HepG2 (cell line): ENCODE results near the gene KIF6. TPM values are rescaled to one million over a fixed set of nuclear protein-coding genes. Genes with fewer than 3 reads are reported as not detected.

Experiments
- ATAC-seq: fragments of 200-7000 bp; cut with Tn5 transposase; 3 replicates; pipeline ENCODE4 v1.9.1; 2020; ENCODE audit warnings: mild to moderate bottlenecking, moderate library complexity
- BruUV-seq: library from RNA; stranded (reverse); fragments of 400-500 nt; replicated peaks from 2 replicates; lab custom pipeline; 2021; lab: Mats Ljungman, UMichigan
- CTCF ChIA-PET: fragments of 300-600 bp; formaldehyde crosslinking; extraction: SDS; loops from one replicate; lab custom pipeline; 2021; ENCODE audit warnings: low total read pairs, inconsistent platforms, low intra/inter-chr PET ratio; lab: Yijun Ruan, JAX
- POLR2A ChIA-PET: fragments of 350-600 bp; sonication (Branson Sonifier 250); formaldehyde crosslinking; loops from one replicate; lab custom pipeline; 2020; ENCODE audit warnings: antibody characterized with exemption, inconsistent platforms; lab: Yijun Ruan, JAX
- DNase-seq: peaks from one replicate; pipeline ENCODE4 v3.0.0-alpha.2; 2015; ENCODE audit warnings: low spot score
- FAIRE-seq: peaks from 3 replicates; lab custom pipeline; 2011; peaks lifted over from hg19 to GRCh38; lab: Jason Lieb, UNC
- H2AFZ ChIP-seq: one replicate; pipeline ENCODE4 v1.6.1; 2011; ENCODE audit warnings: low read length, inconsistent platforms
- H3K27ac ChIP-seq: fragments of 300-600 bp; 3 replicates; pipeline ENCODE4 v1.8.0; 2011; ENCODE audit warnings: mixed run types, mild to moderate bottlenecking, mixed read lengths, low read length, inconsistent platforms; ENCODE audit not compliant: insufficient read depth; ENCODE audit errors: extremely low read length
- H3K27me3 ChIP-seq, 2 experiments: fragments of 200-600 bp in 1 of 2; 2 replicates in 1 of 2; 3 replicates in 1 of 2; pipeline versions ENCODE4 v1.6.0 to v1.8.0; 2011; ENCODE audit warnings: low read length in 2 of 2, mild to moderate bottlenecking in 2 of 2, moderate library complexity in 2 of 2, inconsistent platforms in 1 of 2; ENCODE audit not compliant: insufficient read depth in 2 of 2, control insufficient read depth in 1 of 2
- H3K36me3 ChIP-seq, 2 experiments: fragments of 200-600 bp in 1 of 2; replicated peaks in 1 of 2; 2 replicates in 1 of 2; 3 replicates in 1 of 2; pipeline versions ENCODE4 v1.5.1 to v1.8.0; 2011; ENCODE audit warnings: low read length in 2 of 2, inconsistent platforms in 1 of 2; ENCODE audit not compliant: insufficient read depth in 2 of 2, control insufficient read depth in 1 of 2
- H3K4me1 ChIP-seq: 2 replicates; pipeline ENCODE4 v1.5.1; 2012; ENCODE audit warnings: low read length, inconsistent platforms; ENCODE audit not compliant: insufficient read depth
- H3K4me2 ChIP-seq: 2 replicates; pipeline ENCODE4 v1.6.0; 2011; ENCODE audit warnings: low read depth, low read length, inconsistent platforms
- H3K4me3 ChIP-seq, 3 experiments: fragments of 200-600 bp in 1 of 3; sonication (generic), shearing (Covaris generic) in 1 of 3; replicated peaks in 1 of 3; 2 replicates each; pipeline ENCODE4 v1.5.1; 2011 to 2016; ENCODE audit warnings: low read length in 3 of 3, inconsistent platforms in 2 of 3, low read depth in 2 of 3, mild to moderate bottlenecking in 2 of 3, control low read depth in 1 of 3, mixed read lengths in 1 of 3; ENCODE audit not compliant: insufficient read depth in 1 of 3
- H3K79me2 ChIP-seq: one replicate; pipeline ENCODE4 v1.6.1; 2011; ENCODE audit warnings: low read length, inconsistent platforms; ENCODE audit not compliant: insufficient read depth
- H3K9ac ChIP-seq: 2 replicates; pipeline ENCODE4 v1.6.0; 2011; ENCODE audit warnings: mild to moderate bottlenecking, low read depth, low read length, inconsistent platforms; ENCODE audit not compliant: insufficient read depth
- H3K9me3 ChIP-seq: 2 replicates; pipeline ENCODE4 v1.5.1; 2012; ENCODE audit warnings: mild to moderate bottlenecking, low read length
- H4K20me1 ChIP-seq: 2 replicates; pipeline ENCODE4 v1.6.0; 2011; ENCODE audit warnings: inconsistent platforms, mild to moderate bottlenecking, low read length, moderate library complexity; ENCODE audit not compliant: insufficient read depth
- EED ChIP-seq: sonication (generic); formaldehyde crosslinking; IDR thresholded peaks from 2 replicates; pipeline ENCODE4 v1.5.0; 2020; ENCODE audit warnings: mild to moderate bottlenecking, missing genetic modification reagents
- FOXC1 ChIP-seq: sonication (generic); formaldehyde crosslinking; IDR thresholded peaks from 2 replicates; pipeline ENCODE4 v1.8.0; 2022; ENCODE audit warnings: mild to moderate bottlenecking, missing genetic modification reagents, borderline replicate concordance
- MIER2 ChIP-seq: IDR thresholded peaks from 2 replicates; pipeline ENCODE4 v1.6.1; 2016; ENCODE audit warnings: missing biosample characterization, missing genetic modification reagents
- SYNCRIP ChIP-seq: fragments of 200-400 bp; formaldehyde crosslinking; IDR thresholded peaks from 2 replicates; pipeline ENCODE4 v1.6.1; 2018; ENCODE audit warnings: mild to moderate bottlenecking, low read depth, low read length; ENCODE audit not compliant: insufficient read depth
- WIZ ChIP-seq: sonication (generic); formaldehyde crosslinking; IDR thresholded peaks from 2 replicates; pipeline ENCODE4 v1.5.1; 2020; ENCODE audit warnings: mild to moderate bottlenecking, missing genetic modification reagents
- ZKSCAN8 ChIP-seq: IDR thresholded peaks from 2 replicates; pipeline ENCODE4 v1.6.1; 2016; ENCODE audit warnings: borderline replicate concordance, missing genetic modification reagents, missing compliant biosample characterization
- ZNF709 ChIP-seq: sonication (generic); formaldehyde crosslinking; IDR thresholded peaks from 2 replicates; pipeline ENCODE4 v1.5.0; 2020; ENCODE audit warnings: mild to moderate bottlenecking, missing genetic modification reagents
- WGBS: methylation state at CpG from one replicate; pipeline ENCODE4 v1.1.6; 2017; ENCODE audit warnings: low lambda C conversion rate; 5-methylcytosine and 5-hydroxymethylcytosine counted together
- in situ Hi-C: cut with HindIII; loops from 2 replicates; pipeline ENCODE4 v1.10.0; 2017; ENCODE audit warnings: low pct_unique_long_range_greater_than_20kb; ENCODE audit not compliant: extremely low pct_ligation_motif_present
- intact Hi-C: fragments of 100-400 bp; cut with micrococcal nuclease; formaldehyde crosslinking; loops from one replicate; pipeline ENCODE4 v1.10.0; 2022; ENCODE audit not compliant: unreplicated experiment
- polyA plus RNA-seq, 8 experiments: library from polyadenylated mRNA; depleted of rRNA in 3 of 8; stranded (reverse) in 7 of 8; unstranded in 1 of 8; fragments of >200 nt; fragmentation: Illumina TruSeq in 4 of 8; extraction: Trizol in 4 of 8; gene quantifications; 2 replicates each; pipeline versions ENCODE4 v1.2.1 to v1.2.3, GENCODE V29; 2011 to 2016; ENCODE audit warnings: low read depth in 4 of 8, missing spikeins in 1 of 8, mixed read lengths in 1 of 8; ENCODE audit not compliant: insufficient read depth in 1 of 8
- total RNA-seq, 5 experiments: library from RNA; depleted of rRNA; stranded (reverse); fragments of >200 nt; fragmentation: Illumina TruSeq; extraction: Trizol; gene quantifications; 2 replicates each; pipeline ENCODE4 v1.2.3, GENCODE V29; 2016; ENCODE audit warnings: low read depth in 1 of 5
- TF ChIP-seq, protein P1 (sequence below): sonication (generic); formaldehyde crosslinking; IDR thresholded peaks from 2 replicates; pipeline ENCODE4 v1.8.1; 2023; ENCODE audit warnings: mild to moderate bottlenecking, missing genetic modification reagents, borderline replicate concordance
- TF ChIP-seq, protein P2 (sequence below): IDR thresholded peaks from 2 replicates; pipeline ENCODE4 v1.6.1; 2016; ENCODE audit warnings: control low read depth
- TF ChIP-seq, protein P3 (sequence below): sonication (generic); formaldehyde crosslinking; IDR thresholded peaks from 2 replicates; pipeline ENCODE4 v1.4.0; 2020; ENCODE audit warnings: missing genetic modification reagents
- TF ChIP-seq, protein P4 (sequence below): sonication (generic); formaldehyde crosslinking; IDR thresholded peaks from 2 replicates; pipeline ENCODE4 v1.8.1; 2023; ENCODE audit warnings: missing genetic modification reagents, mild to moderate bottlenecking, borderline replicate concordance
- TF ChIP-seq, protein P5 (sequence below): sonication (generic); formaldehyde crosslinking; IDR thresholded peaks from 2 replicates; pipeline ENCODE4 v1.9.0; 2021; ENCODE audit warnings: mild to moderate bottlenecking, missing genetic modification reagents
- TF ChIP-seq, protein P6 (sequence below): sonication (generic); formaldehyde crosslinking; IDR thresholded peaks from 2 replicates; pipeline ENCODE4 v1.4.0; 2020; ENCODE audit warnings: missing genetic modification reagents

Gene KIF6
- total and polyA plus RNA-seq, 2 of the 13 experiments (the other 11 are each of a cell fraction or from before 2014, with no cell fraction given), result 0.04 to 0.27 TPM

DNA sequence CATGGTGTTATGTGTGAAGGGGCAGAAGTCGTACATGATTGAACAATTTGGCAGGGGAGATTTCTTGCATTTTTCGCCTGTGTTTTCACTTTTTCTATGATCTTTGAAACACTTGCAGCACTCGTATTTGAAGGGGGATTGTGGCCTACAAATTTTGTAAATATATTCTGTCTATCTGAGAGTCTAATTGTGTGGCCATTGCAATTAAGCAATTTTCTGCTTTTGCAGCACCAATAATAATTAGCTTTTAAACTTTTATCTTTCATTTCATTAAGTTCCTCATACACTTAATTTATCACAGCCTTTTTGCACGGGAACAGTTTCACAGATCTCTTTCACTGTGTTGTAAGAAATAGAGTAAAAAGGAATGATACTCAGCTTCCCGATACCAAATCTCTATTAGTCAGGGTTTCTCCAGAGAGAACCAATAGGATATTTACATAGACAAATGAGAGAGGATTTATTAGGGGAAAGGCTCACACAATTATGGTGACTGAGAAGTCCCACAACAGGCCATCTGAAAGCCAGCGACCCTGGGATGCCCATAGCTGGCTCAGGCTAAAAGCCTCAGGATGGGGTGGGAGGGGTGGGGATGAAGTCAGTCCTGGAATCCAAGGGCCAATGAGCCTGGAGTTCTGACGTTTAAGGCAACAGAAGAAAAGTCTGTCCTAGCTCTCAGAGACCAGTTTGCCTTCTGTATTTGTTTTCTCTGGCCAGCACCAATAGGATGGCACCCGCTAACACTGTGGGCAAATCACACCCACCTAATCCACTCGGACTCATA is 58.3 kb downstream of the KIF6 start:
- in situ Hi-C loops, result no loop called here
- H3K9ac ChIP-seq, result no peak overlapping the region
- ChIA-PET POLR2A (no interaction called here), CTCF (no interaction called here)
- peaks cover 26% of the 10 kb centered on the region for H3K4me1 ChIP-seq
- no peaks in the 10 kb centered on the region for H3K79me2 ChIP-seq
- H3K9me3 ChIP-seq, result no peaks in the 10 kb centered on the region
- no peak overlapping the region for H3K27ac ChIP-seq
- H4K20me1 ChIP-seq, result no peaks in the 10 kb centered on the region
- no peak overlapping the region for H3K4me2 ChIP-seq
- intact Hi-C loops, result no loop called here
- DNase-seq (no peak), FAIRE-seq (no peak), ATAC-seq (no peak)
- H3K36me3 ChIP-seq, result no peaks in the 10 kb centered on the region
- H2AFZ ChIP-seq, result no peak overlapping the region
- H3K4me3 ChIP-seq, result no peak overlapping the region
- 22% methylated on average over 9 of the region's 9 CpGs for WGBS
- H3K27me3 ChIP-seq, result no peaks in the 10 kb centered on the region
- BruUV-seq, result no TSS peak
- TF ChIP-seq ZKSCAN8 (CRISPR knock-in tag) (no peak), FOXC1 (CRISPR knock-in tag) (no peak), MIER2 (CRISPR knock-in tag) (no peak), SYNCRIP (no peak), ZNF709 (CRISPR knock-in tag) (no peak), WIZ (CRISPR knock-in tag) (no peak), EED (CRISPR knock-in tag) (no peak)
- TF ChIP-seq, protein P1, sequence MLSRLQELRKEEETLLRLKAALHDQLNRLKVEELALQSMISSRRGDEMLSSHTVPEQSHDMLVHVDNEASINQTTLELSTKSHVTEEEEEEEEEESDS, result no peak
- TF ChIP-seq, protein P2, sequence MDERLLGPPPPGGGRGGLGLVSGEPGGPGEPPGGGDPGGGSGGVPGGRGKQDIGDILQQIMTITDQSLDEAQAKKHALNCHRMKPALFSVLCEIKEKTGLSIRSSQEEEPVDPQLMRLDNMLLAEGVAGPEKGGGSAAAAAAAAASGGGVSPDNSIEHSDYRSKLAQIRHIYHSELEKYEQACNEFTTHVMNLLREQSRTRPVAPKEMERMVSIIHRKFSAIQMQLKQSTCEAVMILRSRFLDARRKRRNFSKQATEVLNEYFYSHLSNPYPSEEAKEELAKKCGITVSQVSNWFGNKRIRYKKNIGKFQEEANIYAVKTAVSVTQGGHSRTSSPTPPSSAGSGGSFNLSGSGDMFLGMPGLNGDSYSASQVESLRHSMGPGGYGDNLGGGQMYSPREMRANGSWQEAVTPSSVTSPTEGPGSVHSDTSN, result no peak
- TF ChIP-seq, protein P3, sequence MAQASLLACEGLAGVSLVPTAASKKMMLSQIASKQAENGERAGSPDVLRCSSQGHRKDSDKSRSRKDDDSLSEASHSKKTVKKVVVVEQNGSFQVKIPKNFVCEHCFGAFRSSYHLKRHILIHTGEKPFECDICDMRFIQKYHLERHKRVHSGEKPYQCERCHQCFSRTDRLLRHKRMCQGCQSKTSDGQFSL (CRISPR knock-in tag), result no peak
- TF ChIP-seq, protein P4, sequence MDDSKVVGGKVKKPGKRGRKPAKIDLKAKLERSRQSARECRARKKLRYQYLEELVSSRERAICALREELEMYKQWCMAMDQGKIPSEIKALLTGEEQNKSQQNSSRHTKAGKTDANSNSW (CRISPR knock-in tag), result no peak
- TF ChIP-seq, protein P5, sequence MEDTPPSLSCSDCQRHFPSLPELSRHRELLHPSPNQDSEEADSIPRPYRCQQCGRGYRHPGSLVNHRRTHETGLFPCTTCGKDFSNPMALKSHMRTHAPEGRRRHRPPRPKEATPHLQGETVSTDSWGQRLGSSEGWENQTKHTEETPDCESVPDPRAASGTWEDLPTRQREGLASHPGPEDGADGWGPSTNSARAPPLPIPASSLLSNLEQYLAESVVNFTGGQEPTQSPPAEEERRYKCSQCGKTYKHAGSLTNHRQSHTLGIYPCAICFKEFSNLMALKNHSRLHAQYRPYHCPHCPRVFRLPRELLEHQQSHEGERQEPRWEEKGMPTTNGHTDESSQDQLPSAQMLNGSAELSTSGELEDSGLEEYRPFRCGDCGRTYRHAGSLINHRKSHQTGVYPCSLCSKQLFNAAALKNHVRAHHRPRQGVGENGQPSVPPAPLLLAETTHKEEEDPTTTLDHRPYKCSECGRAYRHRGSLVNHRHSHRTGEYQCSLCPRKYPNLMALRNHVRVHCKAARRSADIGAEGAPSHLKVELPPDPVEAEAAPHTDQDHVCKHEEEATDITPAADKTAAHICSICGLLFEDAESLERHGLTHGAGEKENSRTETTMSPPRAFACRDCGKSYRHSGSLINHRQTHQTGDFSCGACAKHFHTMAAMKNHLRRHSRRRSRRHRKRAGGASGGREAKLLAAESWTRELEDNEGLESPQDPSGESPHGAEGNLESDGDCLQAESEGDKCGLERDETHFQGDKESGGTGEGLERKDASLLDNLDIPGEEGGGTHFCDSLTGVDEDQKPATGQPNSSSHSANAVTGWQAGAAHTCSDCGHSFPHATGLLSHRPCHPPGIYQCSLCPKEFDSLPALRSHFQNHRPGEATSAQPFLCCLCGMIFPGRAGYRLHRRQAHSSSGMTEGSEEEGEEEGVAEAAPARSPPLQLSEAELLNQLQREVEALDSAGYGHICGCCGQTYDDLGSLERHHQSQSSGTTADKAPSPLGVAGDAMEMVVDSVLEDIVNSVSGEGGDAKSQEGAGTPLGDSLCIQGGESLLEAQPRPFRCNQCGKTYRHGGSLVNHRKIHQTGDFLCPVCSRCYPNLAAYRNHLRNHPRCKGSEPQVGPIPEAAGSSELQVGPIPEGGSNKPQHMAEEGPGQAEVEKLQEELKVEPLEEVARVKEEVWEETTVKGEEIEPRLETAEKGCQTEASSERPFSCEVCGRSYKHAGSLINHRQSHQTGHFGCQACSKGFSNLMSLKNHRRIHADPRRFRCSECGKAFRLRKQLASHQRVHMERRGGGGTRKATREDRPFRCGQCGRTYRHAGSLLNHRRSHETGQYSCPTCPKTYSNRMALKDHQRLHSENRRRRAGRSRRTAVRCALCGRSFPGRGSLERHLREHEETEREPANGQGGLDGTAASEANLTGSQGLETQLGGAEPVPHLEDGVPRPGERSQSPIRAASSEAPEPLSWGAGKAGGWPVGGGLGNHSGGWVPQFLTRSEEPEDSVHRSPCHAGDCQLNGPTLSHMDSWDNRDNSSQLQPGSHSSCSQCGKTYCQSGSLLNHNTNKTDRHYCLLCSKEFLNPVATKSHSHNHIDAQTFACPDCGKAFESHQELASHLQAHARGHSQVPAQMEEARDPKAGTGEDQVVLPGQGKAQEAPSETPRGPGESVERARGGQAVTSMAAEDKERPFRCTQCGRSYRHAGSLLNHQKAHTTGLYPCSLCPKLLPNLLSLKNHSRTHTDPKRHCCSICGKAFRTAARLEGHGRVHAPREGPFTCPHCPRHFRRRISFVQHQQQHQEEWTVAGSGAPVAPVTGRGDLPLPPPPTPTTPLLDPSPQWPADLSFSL, result no peak
- TF ChIP-seq, protein P6, sequence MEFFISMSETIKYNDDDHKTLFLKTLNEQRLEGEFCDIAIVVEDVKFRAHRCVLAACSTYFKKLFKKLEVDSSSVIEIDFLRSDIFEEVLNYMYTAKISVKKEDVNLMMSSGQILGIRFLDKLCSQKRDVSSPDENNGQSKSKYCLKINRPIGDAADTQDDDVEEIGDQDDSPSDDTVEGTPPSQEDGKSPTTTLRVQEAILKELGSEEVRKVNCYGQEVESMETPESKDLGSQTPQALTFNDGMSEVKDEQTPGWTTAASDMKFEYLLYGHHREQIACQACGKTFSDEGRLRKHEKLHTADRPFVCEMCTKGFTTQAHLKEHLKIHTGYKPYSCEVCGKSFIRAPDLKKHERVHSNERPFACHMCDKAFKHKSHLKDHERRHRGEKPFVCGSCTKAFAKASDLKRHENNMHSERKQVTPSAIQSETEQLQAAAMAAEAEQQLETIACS (CRISPR knock-in tag), result no peak
